HTR-8/SVneo (cell line): ENCODE data around the gene ITPR1.

Experiments used
- DNase-seq: peaks from one replicate; pipeline ENCODE4 v3.0.0; 2011; ENCODE audit warnings: low spot score, mixed read lengths; ENCODE audit not compliant: insufficient read length
- FAIRE-seq: peaks from 2 replicates; lab custom pipeline; 2011; peaks lifted over from hg19 to GRCh38; lab: Jason Lieb, UNC

Gene ITPR1

GRCh38 chr3:4793311-4793710, 300.2 kb downstream of the ITPR1 start:
- FAIRE-seq (no peak), DNase-seq (no peak)

GRCh38 chr3:4794331-4794730, 301.2 kb downstream of the ITPR1 start:
- FAIRE-seq (no peak), DNase-seq (no peak)

- FAIRE-seq (no peak), DNase-seq (no peak)
These were observed 301.6 kb downstream of the ITPR1 start for GRCh38 chr3:4794798-4795197.

GRCh38 chr3:4795905-4796304, 302.8 kb downstream of the ITPR1 start:
- FAIRE-seq: no peak
- DNase-seq: no peak

- no peak for DNase-seq
- peak; percentile 9 for FAIRE-seq
These were observed 304.1 kb downstream of the ITPR1 start for GRCh38 chr3:4797201-4797705.

GRCh38 chr3:4799266-4800256, 306.4 kb downstream of the ITPR1 start:
- no peak for FAIRE-seq
- no peak for DNase-seq

- DNase-seq: no peak
- FAIRE-seq: no peak
These were observed 307.4 kb downstream of the ITPR1 start for GRCh38 chr3:4800595-4800994.

- no peak for DNase-seq
- no peak for FAIRE-seq
These were observed 308.7 kb downstream of the ITPR1 start for GRCh38 chr3:4801892-4802291.

GRCh38 chr3:4802903-4803302, 309.8 kb downstream of the ITPR1 start:
- FAIRE-seq (no peak), DNase-seq (no peak)

GRCh38 chr3:4804161-4805058, 311.3 kb downstream of the ITPR1 start:
- DNase-seq: no peak
- no peak for FAIRE-seq

GRCh38 chr3:4805662-4806061, 312.5 kb downstream of the ITPR1 start:
- FAIRE-seq: no peak
- DNase-seq: no peak

- FAIRE-seq: no peak
- DNase-seq: no peak
These were observed 313.5 kb downstream of the ITPR1 start for GRCh38 chr3:4806535-4807108.

- FAIRE-seq (no peak), DNase-seq (no peak)
These were observed 314.5 kb downstream of the ITPR1 start for GRCh38 chr3:4807381-4808280.

- FAIRE-seq (no peak), DNase-seq (no peak)
These were observed 315.5 kb downstream of the ITPR1 start for GRCh38 chr3:4808637-4809036.

- no peak for DNase-seq
- FAIRE-seq: no peak
These were observed 316.8 kb downstream of the ITPR1 start for GRCh38 chr3:4809922-4810321.

GRCh38 chr3:4812591-4812990, 319.4 kb downstream of the ITPR1 start:
- DNase-seq: no peak
- no peak for FAIRE-seq

- no peak for DNase-seq
- FAIRE-seq: no peak
These were observed 320.8 kb downstream of the ITPR1 start for GRCh38 chr3:4813909-4814304.

- peak; percentile 23 for FAIRE-seq
- DNase-seq: no peak
These were observed 321.3 kb downstream of the ITPR1 start for GRCh38 chr3:4814305-4814903.
